ENCODE data around the gene ATP9B.
A peak's percentile ranks its signal among the peaks of the same experiment; 100 is the strongest.

Gene ATP9B

GRCh38 chr18:79065802-79066201, 3.4 kb upstream of the ATP9B start:
- Histone ChIP-seq H3K4me1 (ENCODE audit: low read length) (peaks cover 11% of the 10 kb centered on the region), H2AFZ (ENCODE audit: low read depth, low read length) (no peak overlapping the region), H3K4me3 (ENCODE audit: low read length) (no peak overlapping the region), H3K36me3 (replicated peaks; ENCODE audit: low read depth, low read length) (peaks cover 3% of the 10 kb centered on the region), H4K20me1 (ENCODE audit: insufficient read depth, low read length) (no peaks in the 10 kb centered on the region), H3K9ac (ENCODE audit: low read length) (no peak overlapping the region), H3K27me3 (ENCODE audit: low read depth, low read length) (no peaks in the 10 kb centered on the region), H3K27ac (ENCODE audit: low read length) (no peak overlapping the region), H3K4me2 (ENCODE audit: low read length) (no peak overlapping the region), H3K9me3 (ENCODE audit: insufficient read depth, low read length) (0 out of 2 replicates have a peak, but pooled peaks cover 2% of the 10 kb centered on the region), H3K79me2 (ENCODE audit: low read length) (peaks cover 14% of the 10 kb centered on the region)
- TF ChIP-seq CTCF (IDR thresholded peaks at IDR 0.05; ENCODE audit: low read depth, low read length) (no peak), EZH2phosphoT487 (IDR thresholded peaks at IDR 0.05; ENCODE audit: low read depth) (no peak)

GRCh38 chr18:79067611-79068010, 1.6 kb upstream of the ATP9B start:
- Histone ChIP-seq H3K79me2 (ENCODE audit: low read length) (peaks cover 28% of the 10 kb centered on the region), H3K4me1 (ENCODE audit: low read length) (peaks cover 15% of the 10 kb centered on the region), H3K9ac (ENCODE audit: low read length) (no peak overlapping the region), H3K4me3 (ENCODE audit: low read length) (no peak overlapping the region), H3K9me3 (ENCODE audit: insufficient read depth, low read length) (0 out of 2 replicates have a peak, but pooled peaks cover 2% of the 10 kb centered on the region), H3K4me2 (ENCODE audit: low read length) (no peak overlapping the region), H3K27ac (ENCODE audit: low read length) (no peak overlapping the region), H3K36me3 (replicated peaks; ENCODE audit: low read depth, low read length) (peaks cover 6% of the 10 kb centered on the region), H4K20me1 (ENCODE audit: insufficient read depth, low read length) (no peaks in the 10 kb centered on the region), H2AFZ (ENCODE audit: low read depth, low read length) (no peak overlapping the region), H3K27me3 (ENCODE audit: low read depth, low read length) (no peaks in the 10 kb centered on the region)
- no peak for TF ChIP-seq EZH2phosphoT487 (IDR thresholded peaks at IDR 0.05; ENCODE audit: low read depth)
- no peak for TF ChIP-seq CTCF (IDR thresholded peaks at IDR 0.05; ENCODE audit: low read depth, low read length)

GRCh38 chr18:79068341-79068936, 755 bp upstream of the ATP9B start:
- H3K9ac ChIP-seq (ENCODE audit: low read length) = no peak overlapping the region
- no peaks in the 10 kb centered on the region for H3K27me3 ChIP-seq (ENCODE audit: low read depth, low read length)
- H3K4me3 ChIP-seq (ENCODE audit: low read length) = peak overlapping the region; percentile 80
- TF ChIP-seq CTCF (IDR thresholded peaks at IDR 0.05; ENCODE audit: low read depth, low read length) (no peak), EZH2phosphoT487 (IDR thresholded peaks at IDR 0.05; ENCODE audit: low read depth) (no peak)
- peak overlapping the region; percentile 63 for H2AFZ ChIP-seq (ENCODE audit: low read depth, low read length)
- H3K4me1 ChIP-seq (ENCODE audit: low read length) = peaks cover 15% of the 10 kb centered on the region
- H3K36me3 ChIP-seq (replicated peaks; ENCODE audit: low read depth, low read length) = peaks cover 6% of the 10 kb centered on the region
- H3K4me2 ChIP-seq (ENCODE audit: low read length) = peak overlapping the region; percentile 45
- peaks cover 36% of the 10 kb centered on the region for H3K79me2 ChIP-seq (ENCODE audit: low read length)
- peak overlapping the region; percentile 5; the same call in 1 of the 2 replicates for H3K27ac ChIP-seq (ENCODE audit: low read length)
- H4K20me1 ChIP-seq (ENCODE audit: insufficient read depth, low read length) = no peaks in the 10 kb centered on the region
- H3K9me3 ChIP-seq (ENCODE audit: insufficient read depth, low read length) = 0 out of 2 replicates have a peak, but pooled peaks cover 2% of the 10 kb centered on the region

GRCh38 chr18:79069717-79070151, 540 bp downstream of the ATP9B start:
- H3K9me3 ChIP-seq (ENCODE audit: insufficient read depth, low read length) = 0 out of 2 replicates have a peak, but pooled peaks cover 2% of the 10 kb centered on the region
- peak overlapping the region; percentile 41 for H2AFZ ChIP-seq (ENCODE audit: low read depth, low read length)
- peak overlapping the region; percentile 80 for H3K4me3 ChIP-seq (ENCODE audit: low read length)
- peaks cover 11% of the 10 kb centered on the region for H3K36me3 ChIP-seq (replicated peaks; ENCODE audit: low read depth, low read length)
- H3K27ac ChIP-seq (ENCODE audit: low read length) = peak overlapping the region; percentile 46
- no peaks in the 10 kb centered on the region for H3K27me3 ChIP-seq (ENCODE audit: low read depth, low read length)
- H3K4me2 ChIP-seq (ENCODE audit: low read length) = peak overlapping the region; percentile 94
- H3K4me1 ChIP-seq (ENCODE audit: low read length) = peaks cover 15% of the 10 kb centered on the region
- H3K79me2 ChIP-seq (ENCODE audit: low read length) = peaks cover 49% of the 10 kb centered on the region
- peak overlapping the region; percentile 73 for H3K9ac ChIP-seq (ENCODE audit: low read length)
- TF ChIP-seq EZH2phosphoT487 (IDR thresholded peaks at IDR 0.05; ENCODE audit: low read depth) (no peak), CTCF (IDR thresholded peaks at IDR 0.05; ENCODE audit: low read depth, low read length) (no peak)
- H4K20me1 ChIP-seq (ENCODE audit: insufficient read depth, low read length) = peaks cover 11% of the 10 kb centered on the region; the same call in 1 of the 2 replicates
